Measurements from ENCODE around the gene MINDY1. TPM values are rescaled to one million over a fixed set of nuclear protein-coding genes. Genes with fewer than 3 reads are reported as not detected.

Gene MINDY1
- total and polyA plus RNA-seq, 8 donors: 23.1 to 35.5 (median 30.6) TPM

DNA sequence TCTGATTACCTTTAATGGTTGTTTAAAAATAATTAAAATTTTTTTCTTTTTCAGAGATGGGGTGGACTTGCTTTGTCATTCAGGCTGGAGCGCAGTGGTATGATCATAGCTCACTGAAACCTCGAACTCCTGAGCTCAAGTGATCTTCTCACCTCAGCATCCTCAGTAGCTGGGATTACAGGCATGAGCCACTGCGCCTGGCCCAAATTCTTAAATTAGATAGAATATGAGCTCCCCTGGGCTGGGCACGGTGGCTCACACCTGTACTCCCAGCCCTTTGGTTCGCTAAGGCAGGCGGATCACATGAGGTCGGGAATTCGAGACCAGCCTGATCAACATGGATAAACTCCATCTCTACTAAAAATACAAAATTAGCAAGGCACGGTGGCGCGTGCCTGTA, 49.0 kb downstream of the MINDY1 start:
- Histone ChIP-seq H3K36me3 (peaks cover 0 to 40% (median 23%) of the 10 kb centered on the region in 3 donors), H3K9me3 (no peaks in the 10 kb centered on the region), H3K27ac (no peak overlapping the region), H3K4me1 (no peaks in the 10 kb centered on the region), H3K4me3 (no peak overlapping the region), H3K27me3 (no peaks in the 10 kb centered on the region)
- intact Hi-C loops (cut with DNase I): no loop called here
- ATAC-seq (no peak), FAIRE-seq (no peak), DNase-seq (no peak)
- WGBS, 2 donors: 96 to 97% methylated on average over 11 of the region's 11 CpGs
- TF ChIP-seq, protein P1, sequence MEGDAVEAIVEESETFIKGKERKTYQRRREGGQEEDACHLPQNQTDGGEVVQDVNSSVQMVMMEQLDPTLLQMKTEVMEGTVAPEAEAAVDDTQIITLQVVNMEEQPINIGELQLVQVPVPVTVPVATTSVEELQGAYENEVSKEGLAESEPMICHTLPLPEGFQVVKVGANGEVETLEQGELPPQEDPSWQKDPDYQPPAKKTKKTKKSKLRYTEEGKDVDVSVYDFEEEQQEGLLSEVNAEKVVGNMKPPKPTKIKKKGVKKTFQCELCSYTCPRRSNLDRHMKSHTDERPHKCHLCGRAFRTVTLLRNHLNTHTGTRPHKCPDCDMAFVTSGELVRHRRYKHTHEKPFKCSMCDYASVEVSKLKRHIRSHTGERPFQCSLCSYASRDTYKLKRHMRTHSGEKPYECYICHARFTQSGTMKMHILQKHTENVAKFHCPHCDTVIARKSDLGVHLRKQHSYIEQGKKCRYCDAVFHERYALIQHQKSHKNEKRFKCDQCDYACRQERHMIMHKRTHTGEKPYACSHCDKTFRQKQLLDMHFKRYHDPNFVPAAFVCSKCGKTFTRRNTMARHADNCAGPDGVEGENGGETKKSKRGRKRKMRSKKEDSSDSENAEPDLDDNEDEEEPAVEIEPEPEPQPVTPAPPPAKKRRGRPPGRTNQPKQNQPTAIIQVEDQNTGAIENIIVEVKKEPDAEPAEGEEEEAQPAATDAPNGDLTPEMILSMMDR (IDR thresholded peaks at IDR 0.05): no peak

DNA sequence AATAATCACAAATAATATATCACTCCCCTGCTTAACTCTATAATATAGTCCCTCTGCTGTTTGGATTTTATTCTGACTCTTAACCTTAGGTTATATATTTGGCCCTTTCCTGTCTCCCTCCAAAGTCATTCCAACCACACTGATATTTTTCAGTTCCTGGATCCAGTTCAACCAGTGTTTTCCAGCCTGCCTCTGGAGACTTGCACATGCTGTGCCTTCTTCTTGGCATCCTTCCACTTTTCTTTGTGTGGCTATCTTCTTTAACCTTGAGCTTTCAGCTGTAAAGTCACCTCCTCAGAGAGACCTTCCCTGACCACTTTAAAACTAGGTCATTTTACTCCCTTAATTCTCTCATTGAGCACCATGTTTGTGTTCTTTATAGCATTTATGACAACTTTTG, 51.4 kb downstream of the MINDY1 start:
- intact Hi-C loops (cut with DNase I): no loop called here
- ATAC-seq: no peak
- Histone ChIP-seq H3K36me3 (peaks cover 0 to 44% (median 35%) of the 10 kb centered on the region in 3 donors), H3K9me3 (no peaks in the 10 kb centered on the region), H3K27ac (no peak overlapping the region), H3K4me1 (no peaks in the 10 kb centered on the region), H3K4me3 (no peak overlapping the region), H3K27me3 (no peaks in the 10 kb centered on the region)
- DNase-seq: no peak
- TF ChIP-seq, protein P1 (IDR thresholded peaks at IDR 0.05): no peak
- FAIRE-seq: no peak

DNA sequence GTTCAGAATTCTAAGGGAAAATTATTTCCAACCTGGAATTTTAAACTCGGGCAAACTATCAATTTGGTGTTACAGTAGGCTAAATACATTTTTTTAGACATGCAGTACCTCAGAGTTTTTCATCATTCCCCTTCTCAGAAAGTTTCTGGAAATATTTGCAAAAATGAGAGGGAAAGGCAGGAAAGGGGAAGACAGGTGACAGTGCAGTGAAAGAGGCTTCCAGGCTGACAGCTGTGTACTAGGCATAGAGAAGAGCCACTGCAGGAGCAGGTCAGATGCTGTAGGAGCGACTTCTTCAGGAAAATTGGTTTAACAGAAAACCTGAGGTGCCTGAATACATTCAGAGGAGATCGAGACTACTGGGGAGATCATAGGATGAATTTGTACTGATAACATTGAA, 52.0 kb downstream of the MINDY1 start:
- ATAC-seq (no peak), FAIRE-seq (no peak), DNase-seq (no peak)
- Histone ChIP-seq H3K27me3 (no peaks in the 10 kb centered on the region), H3K27ac (no peak overlapping the region), H3K9me3 (no peaks in the 10 kb centered on the region), H3K36me3 (peaks cover 0 to 45% (median 41%) of the 10 kb centered on the region in 3 donors), H3K4me3 (no peak overlapping the region), H3K4me1 (no peaks in the 10 kb centered on the region)
- intact Hi-C loops (cut with DNase I): no loop called here
- 89 to 94% methylated on average over 3 of the region's 3 CpGs for WGBS, 2 donors
- TF ChIP-seq, protein P1 (IDR thresholded peaks at IDR 0.05): no peak

Other genes starting within 250 kb of the MINDY1 start
- 100 to 1,000 TPM in 1 of 6 donors, 10 to 100 TPM in 3, 1 to 10 TPM in 2; 6.5 to 126 (median 17.6) TPM for gene CTSS, start 241.1 kb downstream of the MINDY1 start, total RNA-seq
- gene CTSS, start 241.1 kb downstream of the MINDY1 start, polyA plus RNA-seq: 1 to 10 TPM; 6.7 to 8.0 TPM
- 10 to 100 TPM in 1 of 6 donors, 1 to 10 TPM in 5; 1.5 to 34.6 (median 4.9) TPM for gene CTSK, start 198.6 kb downstream of the MINDY1 start, total RNA-seq
- gene CTSK, start 198.6 kb downstream of the MINDY1 start, polyA plus RNA-seq: 1 to 10 TPM; 5.5 to 8.7 TPM
- 10 to 100 TPM; 15.9 to 27.0 (median 20.3) TPM for gene ARNT, start 130.3 kb downstream of the MINDY1 start, total RNA-seq
- 10 to 100 TPM; 11.9 to 12.8 TPM for gene ARNT, start 130.3 kb downstream of the MINDY1 start, polyA plus RNA-seq
- not detected for gene CTXND2, start 119.8 kb downstream of the MINDY1 start, total RNA-seq
- gene CTXND2, start 119.8 kb downstream of the MINDY1 start, polyA plus RNA-seq: not detected
- gene SETDB1, start 80.5 kb downstream of the MINDY1 start, total RNA-seq: 10 to 100 TPM; 15.2 to 25.5 (median 20.6) TPM
- gene SETDB1, start 80.5 kb downstream of the MINDY1 start, polyA plus RNA-seq: 10 to 100 TPM; 20.5 to 23.1 TPM
- gene CERS2, start 32.1 kb downstream of the MINDY1 start, total RNA-seq: 100 to 1,000 TPM in 3 of 6 donors, 10 to 100 TPM in 3; 75.0 to 155 (median 94.6) TPM
- gene CERS2, start 32.1 kb downstream of the MINDY1 start, polyA plus RNA-seq: 100 to 1,000 TPM; 112 to 122 TPM
- gene ANXA9, start 24.6 kb downstream of the MINDY1 start, total RNA-seq: 10 to 100 TPM; 11.7 to 17.6 (median 13.8) TPM
- gene ANXA9, start 24.6 kb downstream of the MINDY1 start, polyA plus RNA-seq: 10 to 100 TPM; 18.1 to 30.7 TPM
- 10 to 100 TPM in 2 of 6 donors, 1 to 10 TPM in 4; 6.4 to 11.1 (median 8.1) TPM for gene PRUNE1, start 1.5 kb upstream of the MINDY1 start, total RNA-seq
- gene PRUNE1, start 1.5 kb upstream of the MINDY1 start, polyA plus RNA-seq: 10 to 100 TPM in 1 of 2 donors, 1 to 10 TPM in 1; 6.7 to 16.7 TPM
- under 1 TPM; 0.12 to 0.40 (median 0.14) TPM for gene BNIPL, start 29.7 kb upstream of the MINDY1 start, total RNA-seq
- under 1 TPM; 0.31 to 0.34 TPM for gene BNIPL, start 29.7 kb upstream of the MINDY1 start, polyA plus RNA-seq
- gene C1orf56, start 40.8 kb upstream of the MINDY1 start, total RNA-seq: 1 to 10 TPM; 2.6 to 4.1 (median 3.2) TPM
- gene C1orf56, start 40.8 kb upstream of the MINDY1 start, polyA plus RNA-seq: 1 to 10 TPM; 3.0 to 4.8 TPM
- gene CDC42SE1, start 52.7 kb upstream of the MINDY1 start, total RNA-seq: 10 to 100 TPM; 22.0 to 54.5 (median 27.0) TPM
- 10 to 100 TPM; 32.0 to 40.9 TPM for gene CDC42SE1, start 52.7 kb upstream of the MINDY1 start, polyA plus RNA-seq
- gene MLLT11, start 53.5 kb upstream of the MINDY1 start, total RNA-seq: under 1 TPM; 0.19 to 0.86 (median 0.35) TPM
- 1 to 10 TPM; 1.2 to 3.3 TPM for gene MLLT11, start 53.5 kb upstream of the MINDY1 start, polyA plus RNA-seq
- 1 to 10 TPM; 3.7 to 8.7 (median 5.7) TPM for gene GABPB2, start 63.9 kb upstream of the MINDY1 start, total RNA-seq
- 1 to 10 TPM; 4.5 to 5.0 TPM for gene GABPB2, start 63.9 kb upstream of the MINDY1 start, polyA plus RNA-seq
- gene SEMA6C, start 139.7 kb upstream of the MINDY1 start, total RNA-seq: 1 to 10 TPM in 5 of 6 donors, under 1 TPM in 1; 0.47 to 4.3 (median 1.9) TPM
- 10 to 100 TPM; 18.0 to 24.1 TPM for gene SEMA6C, start 139.7 kb upstream of the MINDY1 start, polyA plus RNA-seq
- 1 to 10 TPM in 3 of 6 donors, under 1 TPM in 3; 0.16 to 3.8 (median 0.90) TPM for gene TNFAIP8L2, start 149.7 kb upstream of the MINDY1 start, total RNA-seq
- 1 to 10 TPM; 1.3 to 2.9 TPM for gene TNFAIP8L2, start 149.7 kb upstream of the MINDY1 start, polyA plus RNA-seq
- gene LYSMD1, start 159.0 kb upstream of the MINDY1 start, total RNA-seq: 1 to 10 TPM; 1.8 to 5.5 (median 3.4) TPM
- 1 to 10 TPM; 4.3 to 4.5 TPM for gene LYSMD1, start 159.0 kb upstream of the MINDY1 start, polyA plus RNA-seq
- 10 to 100 TPM in 3 of 6 donors, 1 to 10 TPM in 3; 7.7 to 18.1 (median 9.9) TPM for gene SCNM1, start 159.2 kb upstream of the MINDY1 start, total RNA-seq
- 10 to 100 TPM; 28.9 to 33.7 TPM for gene SCNM1, start 159.2 kb upstream of the MINDY1 start, polyA plus RNA-seq
- gene TMOD4, start 169.1 kb upstream of the MINDY1 start, total RNA-seq: under 1 TPM in 4 of 6 donors, not detected in 2; 0.47 to 0.81 (median 0.56) TPM
- gene TMOD4, start 169.1 kb upstream of the MINDY1 start, polyA plus RNA-seq: not detected
- 10 to 100 TPM; 12.5 to 29.0 (median 23.7) TPM for gene VPS72, start 183.3 kb upstream of the MINDY1 start, total RNA-seq
- gene VPS72, start 183.3 kb upstream of the MINDY1 start, polyA plus RNA-seq: 10 to 100 TPM; 20.8 to 25.9 TPM
- gene PIP5K1A, start 191.7 kb upstream of the MINDY1 start, total RNA-seq: 10 to 100 TPM; 10.1 to 22.6 (median 15.3) TPM
- 10 to 100 TPM; 16.6 to 20.8 TPM for gene PIP5K1A, start 191.7 kb upstream of the MINDY1 start, polyA plus RNA-seq
- 10 to 100 TPM; 53.7 to 83.6 (median 74.9) TPM for gene PSMD4, start 247.8 kb upstream of the MINDY1 start, total RNA-seq
- gene PSMD4, start 247.8 kb upstream of the MINDY1 start, polyA plus RNA-seq: 100 to 1,000 TPM in 1 of 2 donors, 10 to 100 TPM in 1; 95.0 to 104 TPM

Measured in pancreas (tissue), 10 donors.